H1 (cell line): ENCODE data around the gene TAF1D. TPM values are rescaled to one million over a fixed set of nuclear protein-coding genes. Genes with fewer than 3 reads are reported as not detected.

Experiments
- CTCF ChIA-PET: fragments of 300-600 bp; sonication (Branson Sonifier 250); formaldehyde crosslinking; loops from one replicate; lab custom pipeline; 2021; ENCODE audit not compliant: partially characterized antibody; lab: Charles Lee
- POLR2A ChIA-PET: fragments of 300-600 bp; sonication (Branson Sonifier 250); formaldehyde crosslinking; loops from one replicate; lab custom pipeline; 2021; ENCODE audit warnings: inconsistent platforms; ENCODE audit not compliant: partially characterized antibody; lab: Charles Lee
- DNase-seq, 2 experiments: peaks; one replicate each; pipeline versions ENCODE4 v3.0.0 to v3.0.0-alpha.2; 2010 to 2022; ENCODE audit warnings: low spot score in 2 of 2, low read depth in 1 of 2, mixed read lengths in 1 of 2
- FAIRE-seq: peaks from 2 replicates; lab custom pipeline; 2011; peaks lifted over from hg19 to GRCh38; lab: Jason Lieb, UNC
- H2AFZ ChIP-seq: 2 replicates; pipeline ENCODE4 v1.8.1; 2012; ENCODE audit warnings: low read length, inconsistent platforms
- H2AK5ac ChIP-seq: 2 replicates; pipeline ENCODE4 v1.6.1; 2013; ENCODE audit warnings: low read depth, low read length
- H2BK120ac ChIP-seq: replicated peaks from 2 replicates; pipeline ENCODE3; 2013; ENCODE audit warnings: low read depth, low read length, inconsistent platforms
- H2BK12ac ChIP-seq: 2 replicates; pipeline ENCODE4 v1.6.1; 2013; ENCODE audit warnings: low read depth, low read length
- H2BK15ac ChIP-seq: 2 replicates; pipeline ENCODE4 v1.6.1; 2013; ENCODE audit warnings: low read length
- H2BK20ac ChIP-seq: 2 replicates; pipeline ENCODE4 v1.6.1; 2013; ENCODE audit warnings: low read length
- H2BK5ac ChIP-seq: 2 replicates; pipeline ENCODE4 v1.6.1; 2013; ENCODE audit warnings: low read depth, low read length
- H3K14ac ChIP-seq: 2 replicates; pipeline ENCODE4 v1.6.1; 2013; ENCODE audit warnings: inconsistent platforms; ENCODE audit not compliant: insufficient read length
- H3K18ac ChIP-seq: 2 replicates; pipeline ENCODE4 v1.6.1; 2013; ENCODE audit warnings: low read length; ENCODE audit errors: extremely low read depth
- H3K23ac ChIP-seq: 2 replicates; pipeline ENCODE4 v1.6.1; 2013; ENCODE audit warnings: inconsistent platforms; ENCODE audit not compliant: insufficient read length
- H3K23me2 ChIP-seq: 2 replicates; pipeline ENCODE4 v1.6.1; 2013; ENCODE audit warnings: low read depth, low read length
- H3K27ac ChIP-seq: 2 replicates; pipeline ENCODE4 v1.6.1; 2011; ENCODE audit warnings: low read depth, low read length, inconsistent platforms
- H3K27me3 ChIP-seq, 4 experiments: replicated peaks in 1 of 4; 1 replicate in 1 of 4; 2 replicates in 3 of 4; pipeline versions ENCODE4 v1.6.1 to v1.8.1; 2011 to 2013; ENCODE audit warnings: low read length in 3 of 4, mild to moderate bottlenecking in 3 of 4, inconsistent platforms in 2 of 4, mixed read lengths in 2 of 4, moderate library complexity in 1 of 4; ENCODE audit not compliant: control insufficient read depth in 3 of 4, insufficient read depth in 3 of 4; ENCODE audit errors: extremely low read depth in 1 of 4
- H3K36me3 ChIP-seq, 4 experiments: 2 replicates each; pipeline versions ENCODE4 v1.6.1 to v1.8.1; 2011 to 2013; ENCODE audit warnings: mild to moderate bottlenecking in 4 of 4, low read length in 3 of 4, moderate library complexity in 2 of 4, control low read depth in 1 of 4, inconsistent platforms in 1 of 4; ENCODE audit not compliant: insufficient read depth in 4 of 4, control insufficient read depth in 2 of 4
- H3K4ac ChIP-seq: replicated peaks from 2 replicates; pipeline ENCODE3; 2013; ENCODE audit warnings: low read length, low read depth, mixed read lengths, inconsistent platforms; ENCODE audit not compliant: insufficient read length
- H3K4me1 ChIP-seq, 4 experiments: replicated peaks in 1 of 4; 1 replicate in 1 of 4; 2 replicates in 3 of 4; pipeline versions ENCODE4 v1.6.1 to v1.8.1; 2011 to 2013; ENCODE audit warnings: low read length in 3 of 4, inconsistent platforms in 2 of 4, mixed read lengths in 1 of 4; ENCODE audit not compliant: insufficient read depth in 4 of 4, control insufficient read depth in 3 of 4
- H3K4me2 ChIP-seq, 2 experiments: 2 replicates each; pipeline versions ENCODE4 v1.6.1 to v1.8.1; 2011 to 2013; ENCODE audit warnings: low read depth in 2 of 2, low read length in 2 of 2, control low read depth in 1 of 2, inconsistent platforms in 1 of 2, mild to moderate bottlenecking in 1 of 2; ENCODE audit not compliant: insufficient read depth in 1 of 2
- H3K4me3 ChIP-seq, 4 experiments: fragments of 200-600, 300-600 bp in 1 of 4; sonication (generic), shearing (Covaris generic), sonication (Bioruptor Twin) in 1 of 4; 2 replicates each; pipeline versions ENCODE4 v1.5.1 to v1.8.1; 2011 to 2016; ENCODE audit warnings: low read length in 4 of 4, low read depth in 3 of 4, control low read depth in 2 of 4, inconsistent platforms in 2 of 4, mild to moderate bottlenecking in 2 of 4, mixed read lengths in 1 of 4, moderate library complexity in 1 of 4; ENCODE audit not compliant: insufficient read depth in 2 of 4; ENCODE audit errors: extremely low read depth in 1 of 4
- H3K56ac ChIP-seq: replicated peaks from 2 replicates; pipeline ENCODE3; 2013; ENCODE audit warnings: low read depth, mild to moderate bottlenecking, mixed read lengths, low read length, inconsistent platforms; ENCODE audit not compliant: insufficient read length
- H3K79me1 ChIP-seq: 2 replicates; pipeline ENCODE4 v1.6.1; 2013; ENCODE audit warnings: low read depth, low read length, control low read depth
- H3K79me2 ChIP-seq, 2 experiments: 2 replicates each; pipeline versions ENCODE4 v1.6.1 to v1.8.1; 2012 to 2013; ENCODE audit warnings: low read length in 2 of 2, mild to moderate bottlenecking in 2 of 2, inconsistent platforms in 1 of 2; ENCODE audit not compliant: insufficient read depth in 2 of 2, control insufficient read depth in 1 of 2
- H3K9ac ChIP-seq, 4 experiments: replicated peaks in 1 of 4; 1 replicate in 1 of 4; 2 replicates in 3 of 4; pipeline versions ENCODE4 v1.6.1 to v1.8.1; 2011 to 2013; ENCODE audit warnings: low read depth in 3 of 4, low read length in 3 of 4, control low read depth in 2 of 4, mild to moderate bottlenecking in 2 of 4, moderate library complexity in 2 of 4, inconsistent platforms in 1 of 4; ENCODE audit errors: extremely low read depth in 1 of 4
- H3K9me3 ChIP-seq, 2 experiments: 2 replicates each; pipeline versions ENCODE4 v1.6.1 to v1.8.1; 2012 to 2013; ENCODE audit warnings: mild to moderate bottlenecking in 2 of 2, moderate library complexity in 2 of 2, control low read depth in 1 of 2, inconsistent platforms in 1 of 2, low read depth in 1 of 2, low read length in 1 of 2, mixed read lengths in 1 of 2; ENCODE audit not compliant: insufficient read depth in 2 of 2
- H4K20me1 ChIP-seq, 2 experiments: replicated peaks in 1 of 2; 2 replicates each; pipeline versions ENCODE3 to v1.8.1; 2011 to 2013; ENCODE audit warnings: inconsistent platforms in 2 of 2, low read length in 2 of 2, mild to moderate bottlenecking in 1 of 2; ENCODE audit not compliant: insufficient read depth in 2 of 2, control insufficient read depth in 1 of 2
- H4K5ac ChIP-seq: 2 replicates; pipeline ENCODE4 v1.6.1; 2013; ENCODE audit warnings: low read length, low read depth, mixed read lengths, inconsistent platforms; ENCODE audit not compliant: insufficient read length
- H4K8ac ChIP-seq: 2 replicates; pipeline ENCODE4 v1.8.0; 2013; ENCODE audit warnings: mild to moderate bottlenecking, moderate library complexity, low read length, inconsistent platforms; ENCODE audit not compliant: insufficient read depth; ENCODE audit errors: extremely low read depth
- H4K91ac ChIP-seq: replicated peaks from 2 replicates; pipeline ENCODE3; 2013; ENCODE audit warnings: low read length, mixed read lengths, inconsistent platforms; ENCODE audit not compliant: insufficient read length
- BRCA1 ChIP-seq: IDR thresholded peaks from 2 replicates; pipeline ENCODE4 v1.6.1; 2012; ENCODE audit warnings: low read depth, low read length, improper control_type of control experiment
- CREB1 ChIP-seq: IDR thresholded peaks from 2 replicates; pipeline ENCODE4 v1.6.1; 2012; ENCODE audit warnings: inconsistent platforms
- CTBP2 ChIP-seq: IDR thresholded peaks from 2 replicates; pipeline ENCODE4 v1.7.0; 2011; ENCODE audit warnings: borderline replicate concordance, mild to moderate bottlenecking, moderate library complexity, mixed read lengths, low read length; ENCODE audit not compliant: insufficient read depth, insufficient read length
- EP300 ChIP-seq, 2 experiments: IDR thresholded peaks; 1 replicate in 1 of 2; 2 replicates in 1 of 2; pipeline ENCODE4 v1.6.1; 2011 to 2012; ENCODE audit warnings: low read depth in 2 of 2, low read length in 2 of 2, mild to moderate bottlenecking in 2 of 2, borderline replicate concordance in 1 of 2, inconsistent platforms in 1 of 2, moderate library complexity in 1 of 2
- FOSL1 ChIP-seq: IDR thresholded peaks from 2 replicates; pipeline ENCODE4 v1.6.1; 2011; ENCODE audit warnings: mild to moderate bottlenecking, low read depth, low read length, moderate library complexity; ENCODE audit not compliant: insufficient read depth
- GABPA ChIP-seq: IDR thresholded peaks from 2 replicates; pipeline ENCODE4 v1.6.1; 2011; ENCODE audit warnings: mild to moderate bottlenecking, low read length, moderate library complexity, borderline replicate concordance; ENCODE audit not compliant: insufficient read depth
- HDAC6 ChIP-seq: IDR thresholded peaks from one replicate; pipeline ENCODE4 v1.7.1; 2012; ENCODE audit warnings: low read depth, mild to moderate bottlenecking, inconsistent platforms, low read length, moderate library complexity
- JUN ChIP-seq: IDR thresholded peaks from 2 replicates; pipeline ENCODE4 v1.6.1; 2011; ENCODE audit warnings: low read depth, mild to moderate bottlenecking, improper control_type of control experiment, low read length
- NRF1 ChIP-seq: IDR thresholded peaks from 2 replicates; pipeline ENCODE4 v1.6.1; 2011; ENCODE audit warnings: mild to moderate bottlenecking, low read depth, low read length, improper control_type of control experiment
- RAD21 ChIP-seq, 2 experiments: IDR thresholded peaks in 1 of 2; conservative IDR thresholded peaks in 1 of 2; 2 replicates each; pipeline ENCODE4 v1.6.1; 2011; ENCODE audit warnings: low read depth in 2 of 2, low read length in 2 of 2, improper control_type of control experiment in 1 of 2, inconsistent platforms in 1 of 2, mild to moderate bottlenecking in 1 of 2, moderate library complexity in 1 of 2
- RBBP5 ChIP-seq: IDR thresholded peaks from 2 replicates; pipeline ENCODE4 v1.7.1; 2012; ENCODE audit warnings: low read depth, mild to moderate bottlenecking, inconsistent platforms, low read length, moderate library complexity, borderline replicate concordance
- SIRT6 ChIP-seq: IDR thresholded peaks from one replicate; pipeline ENCODE4 v1.7.1; 2012; ENCODE audit warnings: low read length, inconsistent platforms
- SP4 ChIP-seq: IDR thresholded peaks from 2 replicates; pipeline ENCODE4 v1.6.1; 2012; ENCODE audit warnings: low read length, inconsistent platforms
- TAF1 ChIP-seq: IDR thresholded peaks from 2 replicates; pipeline ENCODE4 v1.6.1; 2011; ENCODE audit warnings: mild to moderate bottlenecking, low read depth, low read length
- TCF12 ChIP-seq: IDR thresholded peaks from 2 replicates; pipeline ENCODE4 v1.6.1; 2011; ENCODE audit warnings: low read depth, mild to moderate bottlenecking, low read length
- WGBS, 2 experiments: shearing (Covaris generic) in 1 of 2; methylation state at CpG; one replicate each; pipeline versions ENCODE4 v1.1.6 to v1.1.7; 2013 to 2015; ENCODE audit warnings: low lambda C conversion rate in 2 of 2, mixed read lengths in 2 of 2, inconsistent platforms in 1 of 2, low coverage in 1 of 2, missing lambda C conversion rate in 1 of 2; ENCODE audit not compliant: insufficient replicate concordance in 2 of 2, insufficient coverage in 1 of 2, insufficient read length in 1 of 2; ENCODE audit errors: extremely low coverage in 1 of 2, missing lambda C conversion rate in 1 of 2; 5-methylcytosine and 5-hydroxymethylcytosine counted together
- polyA plus RNA-seq, 7 experiments: library from polyadenylated mRNA; depleted of rRNA in 3 of 7; stranded (reverse) in 5 of 7; unstranded in 2 of 7; fragments of >200 nt in 5 of 7; fragments of 200-250 nt in 2 of 7; gene quantifications; 1 replicate in 5 of 7; 2 replicates in 1 of 7; 4 replicates in 1 of 7; pipeline versions ENCODE4 v1.2.1 to v1.2.3, GENCODE V29; 2011 to 2013; ENCODE audit warnings: missing spikeins in 2 of 7, mixed read lengths in 2 of 7
- total RNA-seq: library from RNA; stranded (reverse); fragmentation: NEBNext Ultra II Directional; extraction: Animal tissue kit (Norgen Biotek cat#: 25700); gene quantifications from 2 replicates; pipeline ENCODE4 v1.2.1, GENCODE V29; 2021

TAF1D gene
- total and polyA plus RNA-seq, 2 of the 8 experiments (the other 6 are each of a cell fraction or from before 2014, with no cell fraction given) = 64.7 to 212 TPM

GRCh38 chr11:93720522-93720921 lies 20.8 kb downstream of the TAF1D start:
- no peak overlapping the region for H3K4ac ChIP-seq
- no peaks in the 10 kb centered on the region for H4K20me1 ChIP-seq
- H3K56ac ChIP-seq = no peak overlapping the region
- no peak overlapping the region for H4K5ac ChIP-seq
- no peak overlapping the region for H3K9ac ChIP-seq
- H3K27ac ChIP-seq = no peak overlapping the region
- DNase-seq (no peak), FAIRE-seq (no peak)
- H4K91ac ChIP-seq = no peak overlapping the region
- H4K8ac ChIP-seq = no peak overlapping the region
- no peaks in the 10 kb centered on the region for H3K9me3 ChIP-seq
- H3K23ac ChIP-seq = no peak overlapping the region
- no peak overlapping the region for H2AK5ac ChIP-seq
- 86% methylated on average over 7 of the region's 7 CpGs; no CpG with 5 or more reads in 1 of the 2 experiments for WGBS, 2 experiments
- H2BK12ac ChIP-seq = no peak overlapping the region
- H3K4me3 ChIP-seq = no peak overlapping the region
- CTCF ChIA-PET = interaction anchor here (1.2 kb wide), 1 partner anchor 17 kb away, joined by 3 read pairs; no protein-coding TSS in a partner anchor
- no peaks in the 10 kb centered on the region for H3K27me3 ChIP-seq
- no peak overlapping the region for H2AFZ ChIP-seq
- H3K4me2 ChIP-seq = no peak overlapping the region
- no peaks in the 10 kb centered on the region for H3K23me2 ChIP-seq
- H3K4me1 ChIP-seq = peaks cover 0 to under 1% (median under 1%) of the 10 kb centered on the region in 4 experiments; a peak in 4 of 7 replicates
- no peak overlapping the region for H2BK120ac ChIP-seq
- no peak overlapping the region for H2BK20ac ChIP-seq
- peaks cover 2 to 25% (median 12%) of the 10 kb centered on the region in 4 experiments; a peak in 4 of 8 replicates for H3K36me3 ChIP-seq
- H3K79me1 ChIP-seq = no peaks in the 10 kb centered on the region
- POLR2A ChIA-PET = interaction anchor here (1.6 to 21.2 kb wide), 2 partner anchors 16 to 64 kb away, joined by 3 to 495 read pairs; partner anchors contain the start of genes C11orf54, MED17 and TAF1D
- no peak overlapping the region for H2BK15ac ChIP-seq
- no peak overlapping the region for H2BK5ac ChIP-seq
- H3K14ac ChIP-seq = no peak overlapping the region
- H3K18ac ChIP-seq = no peak overlapping the region
- no peaks in the 10 kb centered on the region for H3K79me2 ChIP-seq
- TF ChIP-seq HDAC6 (no peak), SP4 (no peak), RAD21 (IDR thresholded peaks at IDR 0.05 in 1 of 2, conservative IDR thresholded peaks at IDR 0.05 in 1 of 2; ENCODE audit: low read depth in 2 of 2, low read length in 2 of 2) (no peak), SIRT6 (no peak), JUN (no peak), GABPA (no peak), FOSL1 (no peak), RBBP5 (no peak), CREB1 (no peak), CTBP2 (no peak), TCF12 (no peak), TAF1 (no peak), NRF1 (no peak), BRCA1 (no peak), EP300 (IDR thresholded peaks at IDR 0.05; ENCODE audit: borderline replicate concordance in 1 of 2, low read depth in 2 of 2, low read length in 2 of 2) (no peak)
